ENCODE results near the gene SULT4A1. TPM values are rescaled to one million over a fixed set of nuclear protein-coding genes. Genes with fewer than 3 reads are reported as not detected.
"Not testable (repeated sequence)": the region's sequence is repeated elsewhere in the genome, so short reads cannot be mapped to it uniquely, and the experiment has no call there.

Gene SULT4A1, protein sequence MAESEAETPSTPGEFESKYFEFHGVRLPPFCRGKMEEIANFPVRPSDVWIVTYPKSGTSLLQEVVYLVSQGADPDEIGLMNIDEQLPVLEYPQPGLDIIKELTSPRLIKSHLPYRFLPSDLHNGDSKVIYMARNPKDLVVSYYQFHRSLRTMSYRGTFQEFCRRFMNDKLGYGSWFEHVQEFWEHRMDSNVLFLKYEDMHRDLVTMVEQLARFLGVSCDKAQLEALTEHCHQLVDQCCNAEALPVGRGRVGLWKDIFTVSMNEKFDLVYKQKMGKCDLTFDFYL
- not detected in 2 replicates for total RNA-seq

DNA sequence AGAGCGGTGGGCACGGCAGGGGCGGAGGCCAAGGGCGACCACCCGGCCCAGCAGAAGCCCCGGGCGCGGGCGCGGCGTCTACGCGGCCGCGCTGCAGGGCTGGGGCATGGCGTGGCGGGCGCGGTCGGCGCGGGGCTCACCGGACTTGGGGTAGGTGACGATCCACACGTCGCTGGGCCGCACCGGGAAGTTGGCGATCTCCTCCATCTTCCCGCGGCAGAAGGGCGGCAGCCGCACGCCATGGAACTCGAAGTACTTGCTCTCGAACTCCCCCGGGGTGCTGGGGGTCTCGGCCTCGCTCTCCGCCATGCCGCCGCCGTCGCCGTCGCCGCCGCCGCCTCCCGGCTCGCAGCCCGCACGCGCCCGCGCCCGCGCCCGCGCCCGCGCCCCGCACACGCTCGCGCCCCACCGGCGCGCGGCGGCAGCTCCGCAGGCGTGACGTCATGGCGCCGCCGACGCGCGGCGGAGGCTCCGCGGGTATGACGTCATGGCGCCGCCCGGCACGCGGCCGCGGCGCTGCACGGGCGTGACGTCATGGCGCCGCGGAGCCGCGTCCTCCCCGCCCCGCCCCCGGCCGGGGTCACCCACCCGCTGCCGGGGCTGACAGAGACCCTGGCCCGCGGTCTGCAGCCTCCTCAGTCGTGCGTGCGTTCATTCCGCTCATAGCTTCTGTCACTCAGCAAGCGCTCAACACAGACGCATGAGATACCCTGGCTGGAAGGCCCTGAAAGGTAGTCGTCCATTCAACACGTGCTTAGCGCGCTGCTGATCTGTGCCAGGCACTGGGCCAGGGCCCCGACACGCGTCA is at the start of gene SULT4A1:
TSS of gene SULT4A1 (minus strand) at position 440 of the 808 bp plus-strand sequence. CDS start at position 309, 131 bp downstream.
- Mint-ChIP-seq H3K27me3 (peaks cover 37% of the 10 kb centered on the region), H3K27ac (no peak within 1 kb of the TSS)

DNA sequence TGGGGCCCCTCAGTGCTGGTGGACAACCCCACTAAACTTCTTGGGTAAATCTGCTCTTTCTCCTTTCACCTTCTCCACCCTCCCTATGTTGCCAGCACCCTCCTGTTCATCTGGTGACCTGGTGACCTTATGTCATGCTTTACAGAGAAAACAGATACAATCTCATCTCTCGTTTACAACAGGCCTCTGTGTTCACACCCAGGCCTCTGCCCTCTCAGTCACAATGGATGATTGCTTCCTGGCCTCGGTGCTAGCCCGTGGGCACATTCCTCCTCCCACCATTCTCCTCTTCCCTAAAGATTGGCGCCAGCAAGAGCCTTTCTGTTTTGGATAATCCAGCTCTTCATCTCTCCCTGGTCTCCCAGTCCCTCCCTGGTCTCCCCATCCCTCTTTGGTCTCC is 49.0 kb upstream of the SULT4A1 start:
- Mint-ChIP-seq H3K27ac (no peak overlapping the region), H3K4me1 (no peaks in the 10 kb centered on the region), H3K4me3 (no peak overlapping the region), H3K9me3 (no peaks in the 10 kb centered on the region), H3K36me3 (ENCODE audit: low read depth) (no peaks in the 10 kb centered on the region), H3K27me3 (peaks cover 18% of the 10 kb centered on the region)
- intact Hi-C loops (cut with micrococcal nuclease): no loop called here
- DNase-seq: no peak

More for the DNA sequence above, at the start of gene SULT4A1:
- DNase-seq: no peak
- H3K36me3 Mint-ChIP-seq (ENCODE audit: low read depth): no peaks in the 10 kb centered on the region
- intact Hi-C loops (cut with micrococcal nuclease): no loop called here
- no peaks in the 10 kb centered on the region for H3K9me3 Mint-ChIP-seq
- no peak within 1 kb of the TSS for H3K4me3 Mint-ChIP-seq
- no peaks in the 10 kb centered on the region for H3K4me1 Mint-ChIP-seq

DNA sequence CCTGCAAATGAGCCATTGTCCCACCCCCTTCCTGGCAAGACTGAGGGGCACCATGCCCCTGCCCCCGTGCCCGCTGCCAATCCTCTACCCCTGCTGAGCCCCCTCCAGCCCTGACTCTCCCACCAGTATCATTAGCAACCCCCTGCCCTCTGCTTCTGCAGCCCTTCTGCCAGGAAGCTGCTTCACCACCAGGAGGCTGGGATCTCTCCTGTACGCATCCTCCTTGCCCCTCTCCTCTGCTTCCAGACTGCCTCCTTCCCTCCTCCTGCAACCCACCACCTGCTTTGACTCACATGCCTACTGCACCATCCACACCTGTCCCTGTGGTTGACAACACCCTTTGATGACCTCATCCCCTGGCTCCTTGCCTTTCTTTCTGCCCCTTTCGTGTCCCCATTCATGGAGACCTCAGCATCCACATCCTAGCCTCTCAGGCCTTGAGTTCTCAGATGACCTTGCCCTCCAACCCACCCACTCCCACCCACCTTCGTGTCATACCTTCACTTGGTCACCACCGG is 47.9 kb upstream of the SULT4A1 start:
- Mint-ChIP-seq H3K4me3 (no peak overlapping the region), H3K9me3 (no peaks in the 10 kb centered on the region), H3K27me3 (peaks cover 18% of the 10 kb centered on the region), H3K36me3 (ENCODE audit: low read depth) (no peaks in the 10 kb centered on the region), H3K4me1 (no peaks in the 10 kb centered on the region), H3K27ac (no peak overlapping the region)
- intact Hi-C loops (cut with micrococcal nuclease): no loop called here
- DNase-seq: no peak

DNA sequence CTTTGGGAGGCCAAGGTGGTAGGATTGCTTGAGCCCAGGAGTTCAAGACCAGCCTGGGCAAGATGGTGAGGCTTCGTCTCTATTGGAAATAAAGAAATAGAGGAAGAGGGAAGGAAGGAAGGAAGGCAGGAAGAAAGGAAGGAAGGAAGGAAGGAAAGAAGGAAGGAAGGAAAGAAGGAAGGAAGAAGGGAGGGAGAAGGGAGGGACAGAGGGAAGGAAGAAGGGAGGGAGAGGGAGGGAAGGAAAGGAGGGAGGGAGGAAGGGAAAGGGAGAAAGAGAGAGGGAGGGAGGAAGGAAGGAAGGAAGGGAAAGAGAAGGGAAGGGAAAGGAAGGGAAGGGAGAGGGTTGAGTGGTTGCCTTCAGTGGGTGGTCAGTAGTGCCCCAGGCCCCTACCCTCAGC is 47.4 kb upstream of the SULT4A1 start:
- Mint-ChIP-seq H3K36me3 (ENCODE audit: low read depth) (no peaks in the 10 kb centered on the region), H3K27ac (no peak overlapping the region), H3K4me3 (no peak overlapping the region), H3K4me1 (no peaks in the 10 kb centered on the region), H3K9me3 (no peaks in the 10 kb centered on the region), H3K27me3 (peaks cover 18% of the 10 kb centered on the region)
- intact Hi-C loops (cut with micrococcal nuclease): no loop called here
- no peak for DNase-seq

DNA sequence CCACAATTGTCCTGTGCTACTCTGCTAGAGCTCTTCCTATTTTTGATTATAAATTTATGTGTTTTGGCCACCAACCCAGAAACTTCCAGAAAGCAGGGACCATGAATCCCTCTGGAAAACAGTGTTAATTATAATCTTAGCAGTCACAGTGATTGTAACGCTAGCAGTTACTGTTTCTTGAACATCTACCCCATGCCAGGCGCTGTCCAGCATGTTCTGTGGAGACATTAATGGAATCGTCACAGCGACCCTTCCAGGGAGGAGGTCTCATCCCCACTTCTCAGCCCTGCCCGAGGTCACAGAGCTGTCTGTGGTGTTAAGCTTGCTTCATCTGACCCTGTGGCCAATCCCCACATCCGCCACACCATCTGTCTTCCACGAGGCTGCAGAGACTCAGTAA is 43.4 kb upstream of the SULT4A1 start:
- H3K27ac Mint-ChIP-seq: no peak overlapping the region
- peaks cover 4% of the 10 kb centered on the region for H3K27me3 Mint-ChIP-seq
- H3K4me1 Mint-ChIP-seq: no peaks in the 10 kb centered on the region
- no peaks in the 10 kb centered on the region for H3K9me3 Mint-ChIP-seq
- intact Hi-C loops (cut with micrococcal nuclease): no loop called here
- H3K4me3 Mint-ChIP-seq: no peak overlapping the region
- no peak for DNase-seq
- no peaks in the 10 kb centered on the region for H3K36me3 Mint-ChIP-seq (ENCODE audit: low read depth)

DNA sequence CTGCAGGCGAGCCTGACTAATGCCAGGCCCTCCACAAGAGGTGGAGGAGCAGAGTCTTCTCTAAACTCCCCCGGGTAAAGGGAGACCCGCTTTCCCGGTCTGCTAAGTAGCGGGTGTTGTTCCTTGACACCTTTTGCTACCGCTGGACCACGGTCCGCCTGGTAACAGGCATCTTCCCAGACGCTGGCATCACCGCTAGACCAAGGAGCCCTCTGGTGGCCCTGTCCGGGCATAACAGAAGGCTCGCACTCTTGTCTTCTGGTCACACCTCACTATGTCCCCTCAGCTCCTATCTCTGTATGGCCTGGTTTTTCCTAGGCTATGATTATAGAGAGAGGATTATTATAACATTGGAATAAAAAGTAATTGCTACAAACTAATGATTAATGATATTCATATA is 42.1 kb upstream of the SULT4A1 start:
- H3K27me3 Mint-ChIP-seq; H3K4me1 Mint-ChIP-seq; H3K36me3 Mint-ChIP-seq (ENCODE audit: low read depth); H3K27ac Mint-ChIP-seq; intact Hi-C loops (cut with micrococcal nuclease); H3K4me3 Mint-ChIP-seq; H3K9me3 Mint-ChIP-seq: not testable (repeated sequence)
- peak; percentile 71 for DNase-seq

DNA sequence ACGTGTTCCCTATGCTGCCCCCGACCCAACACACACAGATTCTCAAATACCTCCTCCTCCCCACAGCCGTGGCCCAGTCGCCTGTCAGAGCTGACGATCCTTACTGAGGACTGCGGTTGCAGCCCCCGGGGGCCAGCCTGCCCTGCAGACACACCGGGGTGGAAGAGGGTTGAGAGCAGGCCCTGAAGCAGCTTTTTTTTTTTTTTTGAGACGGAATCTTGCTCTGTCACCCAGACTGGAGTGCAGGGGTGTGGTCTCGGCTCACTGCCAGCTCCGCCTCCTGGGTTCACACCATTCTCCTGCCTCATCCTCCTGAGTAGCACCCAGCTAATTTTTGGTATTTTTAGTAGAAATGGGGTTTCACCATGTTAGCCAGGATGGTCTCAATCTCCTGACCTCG is 40.7 kb upstream of the SULT4A1 start:
- intact Hi-C loops (cut with micrococcal nuclease); H3K4me1 Mint-ChIP-seq; H3K36me3 Mint-ChIP-seq (ENCODE audit: low read depth); H3K27me3 Mint-ChIP-seq; H3K9me3 Mint-ChIP-seq; H3K27ac Mint-ChIP-seq; DNase-seq; H3K4me3 Mint-ChIP-seq: not testable (repeated sequence)

DNA sequence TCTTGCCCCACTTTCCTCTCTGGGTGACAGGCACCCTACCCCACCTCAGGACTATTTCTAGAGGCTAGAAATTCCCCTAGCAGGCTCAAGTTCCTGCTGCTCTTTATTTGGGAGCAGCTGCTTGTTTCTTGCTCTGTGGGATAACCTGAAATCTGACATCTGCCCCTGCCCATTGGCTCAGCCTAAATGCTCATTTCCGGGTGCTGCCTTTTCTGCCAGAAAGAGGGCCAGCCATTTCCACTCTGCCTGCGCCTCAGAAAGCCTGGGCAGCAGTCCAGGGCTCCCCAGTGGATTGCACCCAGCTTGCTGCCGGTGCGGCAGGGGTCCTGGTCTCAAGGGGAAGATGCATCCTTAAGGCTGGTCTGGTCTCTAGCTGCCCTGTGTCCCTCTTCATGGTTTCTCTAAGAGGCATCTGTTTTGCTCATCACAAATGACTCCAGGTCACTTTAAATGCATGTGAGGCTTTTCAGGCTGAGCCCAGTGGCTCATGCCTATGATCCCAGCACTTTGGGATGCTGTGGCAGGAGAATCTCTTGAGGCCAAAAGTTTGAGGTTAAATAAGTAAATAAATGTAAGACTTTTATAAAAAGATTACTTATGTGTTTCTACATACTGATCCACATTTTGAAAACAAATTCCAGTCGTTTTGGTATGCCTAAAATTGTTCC is 39.8 kb upstream of the SULT4A1 start:
- Mint-ChIP-seq H3K27ac (no peak overlapping the region), H3K9me3 (no peaks in the 10 kb centered on the region), H3K27me3 (no peaks in the 10 kb centered on the region), H3K36me3 (ENCODE audit: low read depth) (no peaks in the 10 kb centered on the region), H3K4me1 (no peaks in the 10 kb centered on the region), H3K4me3 (no peak overlapping the region)
- intact Hi-C loops (cut with micrococcal nuclease): no loop called here
- DNase-seq: no peak

DNA sequence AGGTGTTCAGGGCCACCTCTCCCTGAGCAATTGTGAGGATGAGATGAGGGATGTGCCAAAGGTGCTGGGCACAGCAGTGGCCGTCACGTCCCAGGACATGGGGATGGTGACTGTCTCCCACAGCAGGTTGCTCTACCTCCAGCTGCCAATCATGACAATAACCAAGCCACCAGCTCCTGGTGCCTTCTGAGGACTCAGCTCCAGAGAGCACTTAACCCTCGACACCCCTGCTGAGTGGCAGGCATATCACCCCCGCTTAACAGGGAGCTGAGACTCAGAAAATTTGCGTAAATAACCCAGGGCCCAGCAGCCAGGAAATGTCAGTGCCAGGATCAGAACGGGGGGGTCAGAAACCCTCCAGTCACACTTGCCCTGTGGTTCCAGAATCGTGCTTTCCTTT is 37.9 kb upstream of the SULT4A1 start:
- H3K4me3 Mint-ChIP-seq: no peak overlapping the region
- no peak overlapping the region for H3K27ac Mint-ChIP-seq
- DNase-seq: no peak
- no peaks in the 10 kb centered on the region for H3K9me3 Mint-ChIP-seq
- intact Hi-C loops (cut with micrococcal nuclease): no loop called here
- H3K27me3 Mint-ChIP-seq: peaks cover 2% of the 10 kb centered on the region
- H3K36me3 Mint-ChIP-seq (ENCODE audit: low read depth): no peaks in the 10 kb centered on the region
- no peaks in the 10 kb centered on the region for H3K4me1 Mint-ChIP-seq

DNA sequence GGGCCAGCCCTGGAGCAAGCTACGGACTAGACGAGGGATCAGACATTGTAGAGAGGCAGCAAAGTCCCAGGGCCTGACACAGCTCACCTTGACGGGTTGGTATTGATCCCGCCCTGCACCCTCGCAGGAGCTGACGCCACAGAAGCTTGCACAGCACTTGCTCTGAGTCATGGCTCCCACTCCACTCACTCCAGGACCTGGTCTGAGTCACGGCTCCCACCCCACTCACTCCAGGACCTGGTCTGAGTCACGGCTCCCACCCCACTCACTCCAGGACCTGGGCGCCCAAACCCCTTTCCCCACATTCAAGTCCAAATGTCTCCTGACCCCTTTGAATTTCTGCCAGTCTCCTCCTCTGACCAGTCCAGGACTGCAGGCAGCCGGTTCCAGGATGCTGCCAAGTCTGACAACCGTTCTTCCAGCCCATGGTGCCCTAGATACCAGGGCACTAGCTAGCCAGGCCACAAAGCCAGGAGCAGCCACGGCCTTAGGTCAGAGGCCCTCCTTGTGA is 35.5 kb upstream of the SULT4A1 start:
- Mint-ChIP-seq H3K27me3 (peaks cover 8% of the 10 kb centered on the region), H3K4me1 (no peaks in the 10 kb centered on the region), H3K36me3 (ENCODE audit: low read depth) (no peaks in the 10 kb centered on the region), H3K27ac (no peak overlapping the region), H3K4me3 (no peak overlapping the region), H3K9me3 (no peaks in the 10 kb centered on the region)
- intact Hi-C loops (cut with micrococcal nuclease): no loop called here
- no peak for DNase-seq

DNA sequence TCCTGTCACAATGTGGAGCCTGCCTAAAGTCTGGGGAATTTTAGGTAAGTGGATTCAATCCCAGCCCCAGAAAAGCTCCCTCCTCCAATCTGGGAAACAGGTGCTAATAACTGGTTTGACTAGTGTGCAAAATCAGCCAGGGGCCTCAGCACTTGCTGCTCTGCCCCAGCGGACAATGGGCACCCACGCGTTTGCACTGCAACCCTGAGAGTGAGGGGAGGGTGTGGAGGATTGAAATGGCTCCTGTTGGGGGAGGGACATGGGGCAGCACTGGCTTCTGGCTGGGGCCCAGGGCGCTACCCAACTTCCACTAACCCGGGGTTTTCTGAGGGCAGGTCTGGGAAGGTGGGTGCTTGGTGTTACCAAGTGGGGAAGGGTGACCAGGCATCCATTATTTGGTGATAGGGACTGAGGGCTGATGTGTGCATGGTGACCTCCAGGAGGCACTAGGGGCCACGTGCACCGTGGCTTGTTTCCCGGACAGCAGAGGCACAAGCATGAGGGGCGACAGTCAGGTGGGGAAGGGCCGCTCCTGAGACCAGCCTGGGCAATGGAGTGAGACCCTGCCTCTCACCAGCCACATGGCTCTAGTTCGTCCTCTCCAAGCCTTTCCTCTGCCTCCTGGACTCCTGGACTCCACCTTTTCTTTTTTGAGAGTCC is 33.8 kb upstream of the SULT4A1 start:
- no peaks in the 10 kb centered on the region for H3K9me3 Mint-ChIP-seq
- H3K27me3 Mint-ChIP-seq: peaks cover 16% of the 10 kb centered on the region
- no peaks in the 10 kb centered on the region for H3K4me1 Mint-ChIP-seq
- no peak overlapping the region for H3K4me3 Mint-ChIP-seq
- no peaks in the 10 kb centered on the region for H3K36me3 Mint-ChIP-seq (ENCODE audit: low read depth)
- intact Hi-C loops (cut with micrococcal nuclease): no loop called here
- DNase-seq: no peak
- H3K27ac Mint-ChIP-seq: no peak overlapping the region

DNA sequence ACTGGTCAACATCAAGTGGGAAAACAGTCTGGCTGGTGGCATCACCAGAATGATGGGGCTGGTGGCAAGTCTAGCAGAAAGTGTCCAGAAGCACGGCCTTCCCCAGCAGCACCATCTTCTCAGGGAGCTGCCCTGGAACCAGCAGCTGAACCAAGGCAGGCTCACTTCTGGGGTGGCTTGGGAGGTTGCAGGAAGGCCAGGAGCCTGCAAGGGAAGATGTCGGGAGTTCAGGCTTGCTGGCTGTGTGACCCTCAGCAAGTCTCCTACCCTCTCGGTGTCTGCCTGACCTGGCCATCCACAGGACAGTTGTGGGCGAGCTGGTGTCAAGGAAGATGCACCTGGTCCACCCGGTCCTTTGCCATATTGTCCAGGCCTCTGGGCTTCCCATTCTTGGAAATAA is 31.8 kb upstream of the SULT4A1 start:
- DNase-seq: no peak
- Mint-ChIP-seq H3K27me3 (peaks cover 25% of the 10 kb centered on the region), H3K4me1 (no peaks in the 10 kb centered on the region), H3K36me3 (ENCODE audit: low read depth) (no peaks in the 10 kb centered on the region), H3K4me3 (no peak overlapping the region), H3K27ac (no peak overlapping the region), H3K9me3 (no peaks in the 10 kb centered on the region)
- intact Hi-C loops (cut with micrococcal nuclease): no loop called here

DNA sequence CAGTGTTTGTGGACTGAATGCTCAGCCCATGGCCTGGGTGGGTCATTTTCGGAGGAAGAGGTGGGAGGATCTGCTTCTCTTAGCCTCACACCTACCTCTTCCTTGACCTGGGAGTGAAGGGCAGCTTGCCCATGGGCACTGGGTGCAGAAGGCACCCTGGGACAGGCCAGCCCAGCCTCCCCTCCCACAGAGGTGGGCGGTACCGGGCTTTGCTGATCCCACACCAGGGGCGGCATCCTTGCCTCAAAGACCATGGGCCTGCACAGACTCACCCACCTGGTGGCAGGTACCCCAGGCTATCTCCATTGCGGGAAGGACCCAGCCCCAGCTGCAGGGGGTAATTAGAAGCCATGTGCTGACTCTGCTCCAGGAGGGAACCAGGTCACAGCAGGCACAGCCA is 31.0 kb upstream of the SULT4A1 start:
- Mint-ChIP-seq H3K36me3 (ENCODE audit: low read depth) (no peaks in the 10 kb centered on the region), H3K4me3 (no peak overlapping the region), H3K4me1 (no peaks in the 10 kb centered on the region), H3K27me3 (peaks cover 28% of the 10 kb centered on the region), H3K9me3 (no peaks in the 10 kb centered on the region), H3K27ac (no peak overlapping the region)
- intact Hi-C loops (cut with micrococcal nuclease): no loop called here
- DNase-seq: no peak
